GM18870 (cell line): Measurements from ENCODE around the gene FOSL2.
"Not testable (repeated sequence)": the region's sequence is repeated elsewhere in the genome, so short reads cannot be mapped to it uniquely, and the experiment has no call there.

Source experiments
- ATAC-seq: cut with Tn5 transposase; IDR thresholded peaks from one replicate; pipeline ENCODE4 v1.9.1; 2021; ENCODE audit warnings: moderate library complexity; ENCODE audit not compliant: unreplicated experiment

The FOSL2 gene

DNA sequence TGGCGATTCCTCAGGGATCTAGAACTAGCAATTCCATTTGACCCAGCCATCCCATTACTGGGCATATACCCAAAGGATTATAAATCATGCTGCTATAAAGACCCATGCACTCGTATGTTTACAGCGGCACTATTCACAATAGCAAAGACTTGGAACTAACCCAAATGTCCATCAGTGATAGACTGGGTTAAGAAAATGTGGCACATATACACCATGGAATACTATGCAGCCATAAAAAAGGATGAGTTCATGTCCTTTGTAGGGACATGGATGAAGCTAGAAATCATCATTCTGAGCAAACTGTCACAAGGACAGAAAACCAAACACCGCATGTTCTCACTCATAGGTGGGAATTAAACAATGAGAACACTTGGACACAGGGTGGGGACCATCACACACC is 20.9 kb upstream of the FOSL2 start:
- ATAC-seq = not testable (repeated sequence)

GRCh38 chr2:28373854-28374253 is 18.8 kb upstream of the FOSL2 start:
- no peak for ATAC-seq

DNA sequence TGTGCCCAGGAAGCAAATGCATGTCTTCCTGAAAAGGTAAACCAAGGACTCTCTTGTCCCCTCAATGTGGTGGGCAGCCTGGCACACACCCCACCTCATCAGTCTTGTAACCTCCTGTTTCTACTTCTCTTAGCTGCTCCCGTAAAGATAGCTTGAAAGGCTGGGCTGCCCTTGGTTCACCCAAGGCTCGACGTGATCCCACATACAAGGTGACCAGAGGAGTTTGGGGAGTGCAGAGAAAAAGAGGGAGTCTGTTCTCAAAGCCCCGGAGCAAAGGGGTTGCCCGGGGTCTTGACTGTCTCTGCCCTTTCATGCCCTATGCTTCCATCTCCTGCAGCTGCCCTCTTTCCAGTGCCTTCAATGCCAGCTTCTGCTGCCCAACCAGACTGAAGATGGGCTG is 18.3 kb upstream of the FOSL2 start:
- no peak for ATAC-seq

DNA sequence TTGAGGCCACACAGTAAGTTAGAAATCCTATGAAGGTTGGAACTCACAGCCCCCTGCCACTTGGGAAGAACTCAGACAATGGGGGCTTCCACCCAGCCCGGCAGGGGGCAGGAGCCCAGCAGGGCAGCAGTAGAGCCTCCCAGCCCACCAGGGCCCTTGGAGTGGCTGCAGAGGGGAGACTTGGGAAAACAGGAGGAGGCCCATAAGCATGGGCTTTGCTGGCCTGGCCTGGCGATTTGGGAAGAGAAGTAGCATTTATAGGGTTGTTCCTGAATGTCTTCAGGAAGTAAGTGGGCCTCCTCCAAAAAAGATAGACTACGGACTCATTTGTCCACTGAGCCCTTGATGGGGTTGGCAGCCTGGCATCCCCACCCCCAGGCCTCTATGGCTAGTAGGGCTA is 17.4 kb upstream of the FOSL2 start:
- ATAC-seq = no peak

DNA sequence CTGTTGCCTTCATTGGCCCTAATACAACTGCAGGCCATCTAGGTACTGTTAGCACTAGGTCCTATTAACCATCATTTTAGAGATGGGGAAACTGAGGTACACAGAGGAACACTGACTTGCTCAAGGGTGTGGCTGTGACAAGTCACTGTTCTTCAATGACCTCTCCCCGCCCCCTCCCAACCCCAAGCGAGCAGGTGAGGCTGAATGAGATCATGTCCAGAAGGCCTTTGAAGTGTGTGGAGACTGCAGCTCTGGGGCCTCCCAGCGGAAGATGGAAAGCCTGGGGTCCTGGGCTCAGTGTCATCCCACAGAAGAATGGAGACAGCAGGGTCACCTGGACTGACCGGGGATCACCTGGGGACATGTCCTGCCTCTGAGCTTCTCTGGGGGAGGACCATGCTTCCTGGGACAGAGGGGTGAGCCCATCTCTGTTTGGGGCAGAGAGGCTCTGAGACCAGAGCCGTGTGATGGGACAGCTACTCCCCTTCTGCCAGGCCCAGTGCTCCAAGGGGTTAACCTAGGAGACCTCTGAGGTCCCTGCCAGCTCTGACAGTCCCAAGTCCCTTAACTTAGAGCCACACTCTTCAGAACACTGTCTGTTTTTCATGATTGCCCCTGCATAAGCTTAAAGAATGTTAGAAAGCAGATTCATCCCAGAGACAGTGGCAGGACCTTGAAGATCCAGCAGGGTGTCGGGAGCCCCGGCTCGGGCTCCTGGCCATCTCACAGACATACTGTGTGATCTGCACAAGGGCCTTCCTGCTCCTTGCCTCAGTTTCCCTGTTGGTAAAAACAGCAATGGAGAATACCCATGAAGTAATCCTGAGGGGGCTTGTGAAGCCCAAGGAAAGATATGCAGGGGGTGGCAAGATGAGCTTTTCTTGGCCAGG is 16.7 kb upstream of the FOSL2 start:
- no peak for ATAC-seq

DNA sequence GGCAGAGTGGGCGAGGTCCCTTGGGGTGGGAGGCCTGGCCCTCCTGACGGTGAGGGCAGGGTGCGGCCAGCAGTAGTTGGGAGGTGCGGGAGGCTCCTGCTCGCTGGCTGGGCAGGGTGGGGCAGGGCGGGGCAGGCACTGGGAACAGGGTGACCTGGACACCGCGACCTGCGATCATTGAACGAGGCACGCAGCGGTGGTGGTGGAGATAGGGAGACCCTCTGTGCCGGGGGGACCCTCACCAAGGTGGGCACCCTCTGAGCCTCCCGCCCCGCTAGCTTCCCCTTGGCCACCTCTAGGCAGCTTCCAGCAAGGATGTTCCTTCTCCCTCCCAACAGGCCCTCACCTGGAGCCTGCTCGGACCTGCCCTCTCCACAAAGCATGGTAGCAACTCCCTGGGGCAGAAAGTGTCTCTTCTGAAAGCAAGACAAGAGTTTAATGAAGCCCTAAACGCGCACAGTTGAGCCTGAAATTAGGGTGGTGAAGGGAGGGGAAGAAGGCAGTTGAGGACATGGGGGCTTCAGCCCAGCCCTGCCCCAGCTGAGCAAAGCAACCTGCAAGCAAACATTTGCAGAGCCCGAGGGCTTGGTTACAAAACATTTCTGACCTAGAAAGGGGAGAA is 15.4 kb upstream of the FOSL2 start:
- ATAC-seq = no peak

GRCh38 chr2:28377984-28378678 is 14.5 kb upstream of the FOSL2 start:
- ATAC-seq = no peak

GRCh38 chr2:28378679-28379584 is 13.7 kb upstream of the FOSL2 start:
- no peak for ATAC-seq

DNA sequence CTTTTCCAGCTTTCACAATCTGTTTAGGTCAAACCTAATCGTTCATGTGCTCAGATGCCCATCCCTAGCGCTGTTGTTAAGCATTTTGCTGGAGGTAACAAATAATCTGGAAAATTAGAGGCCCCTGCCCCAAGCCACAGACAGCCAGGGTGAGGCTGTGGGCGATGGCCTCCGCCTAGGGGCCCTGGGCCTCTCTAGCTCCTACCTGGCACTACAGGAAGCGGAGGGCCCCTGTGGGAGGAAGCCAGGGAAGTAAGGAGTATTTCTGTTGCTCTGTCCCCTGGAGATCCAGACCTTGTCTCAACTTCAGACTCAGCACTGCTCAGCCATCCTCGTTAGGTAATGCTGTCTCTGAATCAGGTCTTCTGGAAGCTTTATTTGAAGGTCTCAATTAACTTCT is 12.4 kb upstream of the FOSL2 start:
- no peak for ATAC-seq

GRCh38 chr2:28381225-28382180 is 11.2 kb upstream of the FOSL2 start:
- ATAC-seq = no peak

GRCh38 chr2:28382755-28383154 is 9.9 kb upstream of the FOSL2 start:
- no peak for ATAC-seq

DNA sequence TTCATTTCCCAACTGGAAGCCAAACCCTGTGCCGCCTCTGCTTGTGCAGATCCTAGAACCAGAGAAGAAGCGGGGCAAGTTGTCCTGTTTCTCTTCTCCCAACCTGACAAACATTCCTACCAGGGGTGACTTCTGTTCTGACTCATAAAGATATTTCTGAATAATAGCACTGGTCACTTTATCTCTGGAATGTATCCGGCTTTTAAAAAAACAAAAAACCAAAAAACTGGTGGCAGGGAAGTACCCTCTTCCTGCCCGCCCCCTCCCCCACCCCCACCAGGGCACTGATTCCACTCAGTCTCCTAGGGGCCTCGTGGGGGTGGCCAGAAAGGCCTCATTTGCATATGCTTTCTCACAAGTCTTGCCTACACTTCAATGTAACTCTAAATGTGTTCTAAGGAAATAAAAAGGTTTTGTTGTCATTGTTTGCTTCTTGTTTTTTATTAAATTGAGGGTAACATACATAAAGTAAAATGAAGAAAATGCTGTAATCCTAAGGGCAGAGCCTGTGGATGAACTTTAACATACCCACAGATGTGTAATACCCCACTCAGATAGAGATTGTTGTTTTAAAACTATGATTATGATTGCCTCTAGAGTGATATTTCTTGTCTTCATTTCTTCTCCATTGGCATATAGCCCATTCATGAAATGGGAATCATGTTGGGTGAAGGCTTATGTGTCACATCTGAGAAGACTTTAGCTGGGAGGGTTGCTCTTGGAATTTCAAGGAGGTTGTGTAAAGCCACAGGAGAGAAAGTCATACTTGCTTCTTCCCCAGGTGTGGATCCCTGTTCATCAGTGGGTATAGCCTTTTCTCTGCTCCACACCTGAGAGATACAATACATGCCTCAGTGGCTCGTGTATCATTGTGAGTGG is 5.3 kb upstream of the FOSL2 start:
- ATAC-seq = no peak

- no peak for ATAC-seq
These were observed 3.0 kb upstream of the FOSL2 start for GRCh38 chr2:28389399-28390240.

GRCh38 chr2:28390241-28390745 is 2.4 kb upstream of the FOSL2 start:
- ATAC-seq = no peak

DNA sequence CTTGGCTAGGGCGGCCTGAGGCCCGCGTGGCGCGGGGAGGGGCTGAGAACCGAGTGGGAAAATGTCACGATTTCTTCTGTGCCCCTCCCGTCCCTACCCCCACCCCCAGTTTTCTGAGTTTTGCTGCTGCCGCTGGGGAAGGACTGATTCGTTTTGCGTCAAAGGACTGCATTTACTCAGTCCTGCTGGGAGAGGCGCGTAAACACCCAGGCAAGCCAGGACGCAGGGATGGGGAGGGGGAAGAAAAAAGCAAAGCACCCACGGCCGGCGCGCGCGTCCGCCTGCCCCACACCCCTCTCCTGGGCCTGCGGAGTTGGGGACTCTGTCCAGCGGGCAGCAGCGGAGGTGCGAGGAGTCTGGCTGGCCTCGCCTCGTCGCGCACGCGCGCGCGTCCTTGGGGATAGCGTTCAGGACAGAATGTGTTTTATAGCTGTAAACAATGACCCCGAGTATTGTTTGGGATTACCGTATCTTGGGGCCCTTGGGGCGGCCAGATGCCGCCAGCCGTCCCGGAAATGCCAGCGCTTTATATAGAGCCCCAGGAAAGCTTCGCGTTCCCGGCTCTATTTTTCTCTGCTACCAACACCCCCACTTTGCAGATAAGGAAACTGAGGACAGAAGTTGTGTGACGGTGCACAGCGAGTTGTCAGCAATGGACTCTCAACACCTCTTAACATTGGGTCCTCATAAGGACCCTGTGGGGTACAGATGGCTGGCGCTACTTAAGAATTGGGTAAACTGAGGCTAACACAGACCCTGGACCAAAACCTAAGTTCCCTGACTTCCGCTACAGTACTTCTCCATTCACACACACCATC is 1.7 kb upstream of the FOSL2 start:
- ATAC-seq = no peak

DNA sequence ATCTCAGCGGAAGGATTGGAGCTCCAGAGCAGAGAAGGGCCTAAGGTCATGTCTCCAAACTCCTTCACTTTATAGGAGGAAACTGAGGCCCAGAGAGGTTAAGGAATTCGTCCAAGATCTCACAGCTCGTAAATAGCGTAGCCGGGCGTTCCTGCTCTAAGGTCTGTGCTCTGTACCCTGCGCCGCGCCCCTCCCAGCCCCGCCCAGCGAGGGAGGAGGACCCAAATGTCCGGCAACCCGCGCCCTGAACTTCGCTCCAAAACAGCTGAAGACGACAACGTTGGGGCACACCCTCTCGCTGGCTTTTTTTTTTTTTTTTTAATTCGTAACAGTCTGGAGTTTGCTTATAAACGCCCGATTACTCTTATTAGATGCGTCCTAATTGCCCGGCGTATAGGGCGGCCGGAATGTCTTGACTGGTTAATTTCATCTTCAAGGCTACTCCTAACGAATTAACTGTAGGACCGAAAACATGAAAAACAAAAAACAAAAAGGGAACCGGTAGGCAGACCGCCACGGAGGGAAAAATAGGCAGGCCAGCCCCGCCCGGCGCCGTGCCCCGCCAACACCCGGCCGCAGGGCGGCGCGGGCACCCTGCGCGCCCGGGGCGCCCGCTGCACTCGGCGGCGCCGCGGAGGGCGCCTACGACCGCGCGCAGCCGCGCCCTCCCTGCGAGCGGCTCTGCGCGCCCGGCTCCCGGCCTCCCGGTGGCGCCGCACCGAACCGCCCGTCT is 928 bp upstream of the FOSL2 start:
- ATAC-seq = no peak
